Activated T-cell treated with anti-CD3 and anti-CD28 coated beads, Interleukin-2, amount 50 U/mL, for 4 hours (primary cell): Measurements from ENCODE around the gene ZNF174. TPM values are rescaled to one million over a fixed set of nuclear protein-coding genes. Genes with fewer than 3 reads are reported as not detected.

ENCODE experiments used
- ATAC-seq, 2 donors: fragments of 200-7000 bp; cut with Tn5 transposase; one replicate each; pipeline ENCODE4 v1.10.0; 2021
- DNase-seq: peaks from one replicate; pipeline ENCODE4 v3.0.0-alpha.2; 2020
- H3K27me3 Mint-ChIP-seq: one replicate; pipeline ENCODE4 v1.8.0; 2021; ENCODE audit warnings: low read depth, mixed read lengths
- H3K36me3 Mint-ChIP-seq: one replicate; pipeline ENCODE4 v1.8.0; 2022; ENCODE audit warnings: mixed read lengths; ENCODE audit not compliant: insufficient read depth
- H3K4me1 Mint-ChIP-seq: one replicate; pipeline ENCODE4 v1.8.0; 2021; ENCODE audit warnings: low read depth, mixed read lengths
- H3K4me3 Mint-ChIP-seq: one replicate; pipeline ENCODE4 v1.8.0; 2021; ENCODE audit warnings: mild to moderate bottlenecking, moderate library complexity, mixed read lengths
- H3K9me3 Mint-ChIP-seq: one replicate; pipeline ENCODE4 v1.8.0; 2021; ENCODE audit warnings: mixed read lengths
- total RNA-seq, 3 donors: library from RNA; stranded (reverse); gene quantifications; one replicate each; pipeline ENCODE4 v1.2.1, GENCODE V29; 2021

ZNF174 gene
- total RNA-seq = 1 to 10 TPM; 8.9 to 10.0 (median 9.2) TPM

- peak; percentile 97 for DNase-seq
- H3K4me3 Mint-ChIP-seq = peak within 1 kb of the TSS; percentile 95
- H3K27me3 Mint-ChIP-seq = no peaks in the 10 kb centered on the region
- peaks cover 20% of the 10 kb centered on the region for H3K9me3 Mint-ChIP-seq
- ATAC-seq = peak; percentile 98 to 99
- H3K4me1 Mint-ChIP-seq = peaks cover 49% of the 10 kb centered on the region
- H3K36me3 Mint-ChIP-seq = peaks cover 50% of the 10 kb centered on the region
Measured at GRCh38 chr16:3400779-3401688, at the start of gene ZNF174, which contains the start of gene ZSCAN32. Gene ZNF174 (plus strand): TSS chr16:3401215. CDS start chr16:3402005, 790 bp downstream. Gene ZSCAN32 (minus strand): TSS chr16:3401004. CDS start chr16:3397557, 3,447 bp downstream.

DNA sequence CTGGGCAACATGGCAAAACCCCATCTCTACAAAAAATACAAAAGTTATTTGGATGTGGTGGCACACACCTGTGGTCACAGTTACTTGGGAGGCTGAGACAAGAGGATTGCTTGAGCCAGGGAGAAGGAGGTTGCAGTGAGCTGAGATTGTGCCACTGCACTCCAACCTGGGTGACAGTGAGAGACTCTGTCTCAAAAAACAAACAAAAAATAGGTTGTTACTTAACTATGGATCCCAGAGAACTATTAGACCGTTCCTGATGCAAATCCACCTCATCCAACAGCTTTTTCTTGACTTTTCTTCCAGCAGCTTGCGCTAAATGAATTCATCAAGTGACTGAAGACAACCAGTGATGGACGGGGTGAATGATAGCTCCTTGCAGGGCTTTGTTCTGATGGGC, 45.4 kb upstream of the ZNF174 start, which contains the start of gene OR2C1:
OR2C1 (plus strand) TSS at position 301 of the 400 bp plus-strand sequence; CDS start at position 353, 52 bp downstream.
- Mint-ChIP-seq H3K4me3 (no peak within 1 kb of the TSS), H3K4me1 (peaks cover 2% of the 10 kb centered on the region), H3K9me3 (peaks cover 11% of the 10 kb centered on the region), H3K27me3 (peaks cover 10% of the 10 kb centered on the region), H3K36me3 (peaks cover 5% of the 10 kb centered on the region)
- ATAC-seq (no peak), DNase-seq (no peak)

- DNase-seq (no peak), ATAC-seq (no peak)
- Mint-ChIP-seq H3K36me3 (peaks cover 5% of the 10 kb centered on the region), H3K4me3 (no peak overlapping the region), H3K9me3 (peaks cover 11% of the 10 kb centered on the region), H3K4me1 (peaks cover 2% of the 10 kb centered on the region), H3K27me3 (peaks cover 14% of the 10 kb centered on the region)
Measured at GRCh38 chr16:3356118-3356517, 44.9 kb upstream of the ZNF174 start.

DNA sequence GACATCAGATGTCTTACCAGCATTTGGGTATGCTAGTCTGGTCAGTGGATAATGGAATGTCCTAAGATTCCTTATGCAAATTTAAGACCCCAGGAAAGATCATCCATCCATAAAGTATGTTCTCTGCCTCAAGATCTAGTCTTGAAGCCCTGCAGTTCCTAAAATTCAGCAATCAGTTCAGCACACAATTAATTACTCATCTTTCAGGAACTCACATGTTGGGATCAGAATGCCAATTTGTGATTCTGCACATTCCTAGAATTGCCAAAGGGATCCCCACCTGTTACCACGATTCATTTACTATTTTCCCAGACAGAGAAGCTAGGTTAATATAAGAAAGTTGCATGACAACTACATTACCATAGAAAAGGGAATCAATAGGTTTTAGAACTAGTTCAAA, 42.1 kb upstream of the ZNF174 start:
- no peak for ATAC-seq
- Mint-ChIP-seq H3K9me3 (peaks cover 19% of the 10 kb centered on the region), H3K36me3 (peaks cover 5% of the 10 kb centered on the region), H3K27me3 (peaks cover 20% of the 10 kb centered on the region), H3K4me1 (no peaks in the 10 kb centered on the region), H3K4me3 (no peak overlapping the region)
- no peak for DNase-seq

- Mint-ChIP-seq H3K9me3 (peaks cover 23% of the 10 kb centered on the region), H3K4me3 (peak overlapping the region; percentile 24), H3K36me3 (peaks cover 5% of the 10 kb centered on the region), H3K4me1 (peaks cover 16% of the 10 kb centered on the region), H3K27me3 (peaks cover 19% of the 10 kb centered on the region)
- DNase-seq = no peak
- no peak for ATAC-seq
Measured at GRCh38 chr16:3362931-3363330, 38.1 kb upstream of the ZNF174 start.

- Mint-ChIP-seq H3K4me3 (no peak overlapping the region), H3K9me3 (peaks cover 23% of the 10 kb centered on the region), H3K4me1 (peaks cover 16% of the 10 kb centered on the region), H3K27me3 (peaks cover 19% of the 10 kb centered on the region), H3K36me3 (peaks cover 5% of the 10 kb centered on the region)
- ATAC-seq (no peak), DNase-seq (no peak)
Measured at GRCh38 chr16:3363793-3364192, 37.2 kb upstream of the ZNF174 start.

GRCh38 chr16:3364774-3365427, 36.1 kb upstream of the ZNF174 start:
- ATAC-seq = peak; percentile 96 to 99
- peaks cover 5% of the 10 kb centered on the region for H3K36me3 Mint-ChIP-seq

DNA sequence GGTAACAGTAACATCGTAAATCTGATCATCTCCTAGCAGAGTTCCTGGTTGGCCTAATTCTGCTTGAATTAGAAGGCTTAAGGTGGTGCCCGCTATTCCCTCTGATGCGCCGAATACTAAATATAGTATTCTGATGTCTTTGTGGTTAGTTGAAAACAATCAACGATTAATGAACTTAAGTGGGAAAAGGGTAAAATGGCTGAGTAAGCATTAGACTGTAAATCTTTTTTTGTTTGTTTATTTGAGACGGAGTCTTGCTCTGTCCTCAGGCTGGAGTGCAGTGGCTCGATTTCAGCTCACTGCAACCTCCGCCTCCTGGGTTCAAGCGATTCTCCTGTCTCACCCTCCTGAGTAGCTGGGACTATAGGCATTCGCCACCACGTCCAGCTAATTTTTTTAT, 31.9 kb upstream of the ZNF174 start:
- H3K4me3 Mint-ChIP-seq = no peak overlapping the region
- H3K27me3 Mint-ChIP-seq = no peaks in the 10 kb centered on the region
- peaks cover 15% of the 10 kb centered on the region for H3K4me1 Mint-ChIP-seq
- no peak for DNase-seq
- no peak for ATAC-seq
- H3K9me3 Mint-ChIP-seq = peaks cover 17% of the 10 kb centered on the region
- peaks cover 10% of the 10 kb centered on the region for H3K36me3 Mint-ChIP-seq

More at GRCh38 chr16:3364774-3365427, 36.1 kb upstream of the ZNF174 start:
- peaks cover 23% of the 10 kb centered on the region for H3K9me3 Mint-ChIP-seq
- H3K27me3 Mint-ChIP-seq = peaks cover 17% of the 10 kb centered on the region
- peak; percentile 80 for DNase-seq
- peaks cover 16% of the 10 kb centered on the region for H3K4me1 Mint-ChIP-seq
- H3K4me3 Mint-ChIP-seq = peak overlapping the region; percentile 85

GRCh38 chr16:3375680-3376079, 25.3 kb upstream of the ZNF174 start:
- Mint-ChIP-seq H3K9me3 (peaks cover 56% of the 10 kb centered on the region), H3K4me1 (no peaks in the 10 kb centered on the region), H3K4me3 (no peak overlapping the region), H3K36me3 (peaks cover 29% of the 10 kb centered on the region), H3K27me3 (no peaks in the 10 kb centered on the region)
- DNase-seq (no peak), ATAC-seq (no peak)

DNA sequence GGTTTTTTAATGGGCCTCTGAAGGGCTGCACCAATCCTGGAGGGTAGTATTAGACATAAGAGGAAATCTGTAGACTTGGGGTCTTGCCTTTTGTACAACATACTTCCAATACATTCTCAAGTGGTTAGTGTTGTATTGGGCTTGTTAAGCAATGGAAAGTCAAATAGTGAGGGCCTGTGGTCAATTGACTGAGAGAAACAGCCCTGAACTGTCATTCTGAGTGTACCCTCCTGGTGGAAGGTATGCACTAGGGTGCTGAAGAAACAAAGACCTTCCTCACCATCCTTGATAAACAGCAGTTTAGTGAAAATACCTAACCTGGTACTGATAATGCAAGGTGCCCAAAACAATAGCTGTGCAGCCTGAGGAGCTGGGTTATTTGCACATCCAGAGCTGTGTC, 23.1 kb upstream of the ZNF174 start:
- ATAC-seq = no peak
- peaks cover 72% of the 10 kb centered on the region for H3K9me3 Mint-ChIP-seq
- no peaks in the 10 kb centered on the region for H3K4me1 Mint-ChIP-seq
- H3K4me3 Mint-ChIP-seq = no peak overlapping the region
- H3K27me3 Mint-ChIP-seq = no peaks in the 10 kb centered on the region
- peaks cover 50% of the 10 kb centered on the region for H3K36me3 Mint-ChIP-seq
- DNase-seq = no peak

GRCh38 chr16:3383045-3383448, 18.0 kb upstream of the ZNF174 start:
- no peaks in the 10 kb centered on the region for H3K27me3 Mint-ChIP-seq
- no peak overlapping the region for H3K4me3 Mint-ChIP-seq
- peaks cover 56% of the 10 kb centered on the region for H3K9me3 Mint-ChIP-seq

GRCh38 chr16:3388325-3388724, 12.7 kb upstream of the ZNF174 start:
- no peak overlapping the region for H3K4me3 Mint-ChIP-seq
- no peak for ATAC-seq
- H3K36me3 Mint-ChIP-seq = peaks cover 81% of the 10 kb centered on the region
- peaks cover 46% of the 10 kb centered on the region for H3K9me3 Mint-ChIP-seq
- DNase-seq = no peak
- H3K4me1 Mint-ChIP-seq = no peaks in the 10 kb centered on the region
- no peaks in the 10 kb centered on the region for H3K27me3 Mint-ChIP-seq

More at GRCh38 chr16:3383045-3383448, 18.0 kb upstream of the ZNF174 start:
- DNase-seq (no peak), ATAC-seq (no peak)
- H3K36me3 Mint-ChIP-seq = peaks cover 76% of the 10 kb centered on the region
- no peaks in the 10 kb centered on the region for H3K4me1 Mint-ChIP-seq

DNA sequence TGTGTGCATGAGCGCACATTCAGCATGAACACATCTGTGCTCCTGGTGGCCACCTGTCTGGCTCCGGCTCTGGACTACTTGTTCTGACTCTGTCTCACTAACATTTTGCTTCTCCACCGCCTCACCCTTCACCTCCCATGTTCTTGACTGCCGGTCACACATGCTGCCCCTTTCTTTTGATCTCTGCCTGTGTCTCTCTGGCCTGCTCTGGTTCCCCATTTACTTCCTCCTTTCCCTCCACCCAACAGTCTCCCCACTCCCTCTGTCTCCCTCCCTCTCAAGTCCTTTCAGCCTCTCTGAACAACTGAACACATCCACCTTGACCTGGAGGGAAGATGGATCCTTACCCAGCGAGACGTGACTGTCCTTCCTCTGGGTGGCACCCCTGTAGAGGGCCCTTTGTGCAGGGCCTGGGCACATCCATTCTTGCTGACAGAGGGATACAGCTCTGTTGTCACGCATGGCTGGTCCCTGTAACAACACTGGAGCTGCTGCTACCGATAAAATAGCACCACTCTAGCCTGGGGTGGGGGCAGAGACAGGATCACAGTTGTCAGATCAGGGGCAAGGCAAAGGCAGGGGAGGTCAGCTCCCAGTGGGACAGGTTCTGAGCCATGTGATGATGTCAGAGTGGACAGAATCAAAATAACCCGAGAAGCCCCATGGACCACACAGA, 11.2 kb upstream of the ZNF174 start:
- Mint-ChIP-seq H3K27me3 (no peaks in the 10 kb centered on the region), H3K4me1 (peaks cover 6% of the 10 kb centered on the region), H3K36me3 (peaks cover 81% of the 10 kb centered on the region), H3K9me3 (peaks cover 45% of the 10 kb centered on the region), H3K4me3 (no peak overlapping the region)
- ATAC-seq (no peak), DNase-seq (no peak)

GRCh38 chr16:3400446-3400778, 603 bp upstream of the ZNF174 start:
- DNase-seq = no peak
- H3K36me3 Mint-ChIP-seq = peaks cover 50% of the 10 kb centered on the region

More at GRCh38 chr16:3400446-3400778, 603 bp upstream of the ZNF174 start:
- peaks cover 16% of the 10 kb centered on the region for H3K9me3 Mint-ChIP-seq
- H3K4me1 Mint-ChIP-seq = peaks cover 50% of the 10 kb centered on the region
- H3K4me3 Mint-ChIP-seq = peak overlapping the region; percentile 95
- H3K27me3 Mint-ChIP-seq = no peaks in the 10 kb centered on the region
- ATAC-seq = peak in 1 of 2 donors; percentile 52
